GM19467 (cell line): ENCODE measurements around the gene MCOLN2.
A peak's percentile ranks its signal among the peaks of the same experiment; 100 is the strongest.
"Not testable (repeated sequence)": the region's sequence is repeated elsewhere in the genome, so short reads cannot be mapped to it uniquely, and the experiment has no call there.

Source experiments
- ATAC-seq: cut with Tn5 transposase; IDR thresholded peaks from one replicate; pipeline ENCODE4 v1.9.1; 2021; ENCODE audit warnings: mild to moderate bottlenecking, moderate library complexity; ENCODE audit not compliant: unreplicated experiment

The MCOLN2 gene

DNA sequence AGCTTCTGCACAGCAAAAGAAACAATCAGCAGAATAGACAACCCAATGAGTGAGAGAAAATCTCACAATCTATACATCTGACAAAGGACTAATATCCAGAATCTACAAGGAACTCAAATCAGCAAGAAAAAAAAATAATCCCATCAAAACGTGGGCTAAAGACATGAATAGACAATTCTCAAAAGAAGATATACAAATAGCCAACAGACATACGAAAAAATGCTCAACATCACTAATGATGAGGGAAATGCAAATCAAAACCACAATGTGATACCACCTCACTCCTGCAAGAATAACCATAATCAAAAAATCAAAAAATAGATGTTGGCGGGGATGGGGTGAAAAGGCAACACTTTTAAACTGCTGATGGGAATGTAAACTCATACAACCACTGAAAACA, 10.4 kb downstream of the MCOLN2 start:
- not testable (repeated sequence) for ATAC-seq

DNA sequence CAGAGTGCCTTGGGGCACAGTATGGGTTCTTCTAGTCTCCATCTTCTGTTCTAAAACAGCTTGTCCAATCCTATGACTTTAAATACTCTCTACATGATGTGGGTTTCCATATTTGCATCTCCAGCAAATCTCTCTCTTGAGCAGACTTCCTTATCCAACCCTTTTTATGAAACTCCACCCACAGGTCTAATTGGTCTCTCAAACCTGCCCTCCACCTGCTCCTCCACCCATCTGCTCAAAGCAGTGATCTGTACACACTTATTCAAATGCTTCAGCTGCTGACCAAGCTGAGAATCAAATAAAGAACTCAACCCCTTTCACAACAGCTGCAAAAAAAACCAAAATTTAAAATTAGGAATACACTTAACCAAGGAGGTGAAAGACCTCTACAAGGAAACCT, 11.5 kb downstream of the MCOLN2 start:
- no peak for ATAC-seq

DNA sequence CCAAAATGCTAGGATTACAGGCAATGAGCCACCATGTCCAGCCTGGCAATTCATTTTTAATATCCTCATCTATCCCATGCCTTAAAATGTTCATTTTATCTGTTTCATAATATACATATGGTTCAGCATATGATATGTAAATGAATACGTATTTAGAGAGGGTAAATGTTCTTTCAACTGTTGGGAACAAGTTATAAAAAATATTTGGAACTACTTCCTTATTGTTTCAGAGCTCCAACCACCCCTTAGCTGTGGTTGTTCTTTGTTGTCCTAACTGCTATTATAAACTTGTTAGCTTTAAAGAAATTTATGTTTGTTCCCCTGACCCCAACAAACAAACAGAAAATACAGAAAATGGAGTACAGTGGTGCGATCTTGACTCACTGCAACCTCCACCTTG, 14.5 kb downstream of the MCOLN2 start:
- ATAC-seq: no peak

GRCh38 chr1:84975035-84975434, 21.9 kb downstream of the MCOLN2 start:
- peak; percentile 34 for ATAC-seq

GRCh38 chr1:84973498-84974334, 23.2 kb downstream of the MCOLN2 start:
- peak; percentile 43 for ATAC-seq

DNA sequence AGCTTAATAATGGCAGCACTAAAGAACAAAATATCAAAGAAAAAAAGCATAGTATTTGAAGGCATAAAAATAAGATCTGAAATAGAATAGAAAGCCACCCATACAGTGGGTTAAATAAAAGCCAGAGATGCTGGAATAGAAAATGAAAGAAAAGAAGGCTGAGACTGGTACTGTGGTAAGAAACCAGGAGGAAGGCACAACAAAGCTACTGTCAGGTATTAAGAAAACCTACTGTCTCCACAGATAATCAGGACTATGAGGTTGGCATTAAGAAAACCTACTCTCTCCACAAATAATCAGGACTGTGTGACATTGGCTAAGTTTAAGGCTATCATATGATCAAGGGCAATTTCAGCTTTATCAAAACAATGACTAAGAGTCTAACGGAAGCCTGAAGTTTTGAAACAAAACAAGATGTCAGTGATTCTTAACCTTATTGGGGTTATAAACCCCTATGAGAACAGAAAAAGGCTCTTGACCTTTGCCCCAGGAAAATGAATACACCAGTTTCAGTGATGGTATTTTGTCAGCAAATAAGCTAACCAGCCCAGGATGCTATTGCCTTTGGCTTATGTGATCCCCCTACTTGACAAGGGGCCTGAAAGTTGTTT, 24.4 kb downstream of the MCOLN2 start:
- ATAC-seq: peak; percentile 35

GRCh38 chr1:84971957-84972356, 25.0 kb downstream of the MCOLN2 start:
- peak; percentile 31 for ATAC-seq

- ATAC-seq: no peak
Observed at GRCh38 chr1:84969489-84970250, 27.2 kb downstream of the MCOLN2 start.

GRCh38 chr1:84968865-84969264, 28.0 kb downstream of the MCOLN2 start:
- no peak for ATAC-seq

DNA sequence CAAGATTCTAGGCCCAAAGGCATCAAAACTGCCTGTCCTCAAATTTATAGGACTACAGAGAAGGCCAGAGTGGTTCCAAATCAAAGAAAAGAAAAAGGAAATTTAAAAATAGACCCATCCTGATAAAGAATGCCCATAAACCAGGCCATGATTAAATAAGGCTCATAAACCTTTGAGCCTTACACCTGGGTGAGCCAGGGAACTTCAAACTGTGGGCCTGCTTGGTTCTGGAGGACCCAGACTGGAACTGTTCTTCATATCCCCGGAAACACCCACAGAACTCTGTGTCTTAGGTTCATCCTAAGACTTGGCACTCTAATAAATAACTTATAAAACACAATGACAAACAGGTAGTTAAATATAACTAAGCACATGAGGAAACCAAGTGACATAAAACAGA, 28.8 kb downstream of the MCOLN2 start:
- ATAC-seq: no peak

DNA sequence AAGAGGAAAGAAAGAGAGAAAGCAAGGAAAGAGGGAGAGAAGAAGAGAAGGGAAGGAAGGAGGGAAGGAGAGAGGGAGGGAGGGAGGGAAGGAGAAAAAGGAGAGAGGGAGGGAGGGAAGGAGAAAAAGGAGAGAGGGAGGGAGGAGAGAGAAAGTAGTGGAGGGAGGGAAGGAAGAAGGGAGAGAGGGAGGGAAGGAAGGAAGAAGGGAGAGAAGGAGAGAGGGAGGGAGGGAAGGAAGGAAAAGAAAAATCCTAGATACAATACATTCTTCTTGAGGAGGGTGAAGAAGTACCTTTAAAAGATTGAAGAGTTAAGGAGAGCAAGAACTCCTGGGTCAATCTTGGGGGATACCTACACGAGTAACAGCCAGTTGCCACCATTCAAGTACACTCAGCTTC, 29.2 kb downstream of the MCOLN2 start:
- ATAC-seq: no peak

- ATAC-seq: no peak
Observed at GRCh38 chr1:84963021-84963420, 33.9 kb downstream of the MCOLN2 start.

- no peak for ATAC-seq
Observed at GRCh38 chr1:84961316-84961715, 35.6 kb downstream of the MCOLN2 start.

DNA sequence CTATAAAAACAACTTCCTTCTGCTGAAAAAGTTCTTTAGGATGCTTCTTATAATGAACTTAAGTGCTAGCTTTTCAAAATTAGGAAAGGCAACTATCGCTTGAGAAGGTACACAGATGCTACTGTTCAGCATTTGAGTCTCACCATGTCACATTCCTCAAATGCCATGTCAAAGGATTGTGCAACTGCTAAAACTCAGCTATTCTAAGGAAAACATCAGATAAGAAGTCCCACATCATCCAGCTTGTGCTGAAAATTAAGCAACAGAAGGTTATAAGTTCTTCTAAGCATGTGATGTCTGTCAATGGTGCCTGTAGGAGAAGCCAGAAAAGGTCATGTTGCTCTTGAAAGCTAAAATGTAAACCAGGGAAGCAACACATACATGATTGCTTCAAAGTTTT, 36.5 kb downstream of the MCOLN2 start:
- no peak for ATAC-seq

DNA sequence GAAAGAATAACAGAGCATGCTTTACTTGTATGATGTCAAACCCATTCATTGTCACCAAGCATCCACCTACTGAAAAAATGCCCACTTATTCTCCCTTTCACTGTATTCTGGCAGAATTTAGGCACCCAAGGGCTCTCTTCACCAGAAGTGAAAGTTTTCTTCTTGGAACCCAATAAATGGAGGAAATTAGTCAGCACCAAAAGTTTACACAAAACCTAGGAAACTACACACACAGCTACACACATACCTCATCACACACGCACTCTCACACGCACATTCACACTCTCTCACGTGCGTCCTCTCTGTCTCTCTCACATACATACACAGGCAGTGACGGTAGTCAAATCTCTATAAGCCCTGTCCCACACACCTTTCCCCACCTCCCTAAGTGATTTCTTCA, 37.6 kb downstream of the MCOLN2 start:
- ATAC-seq: peak; percentile 75

- ATAC-seq: no peak
Observed at GRCh38 chr1:84957966-84958365, 38.9 kb downstream of the MCOLN2 start.

- no peak for ATAC-seq
Observed at GRCh38 chr1:84956655-84957054, 40.3 kb downstream of the MCOLN2 start.

DNA sequence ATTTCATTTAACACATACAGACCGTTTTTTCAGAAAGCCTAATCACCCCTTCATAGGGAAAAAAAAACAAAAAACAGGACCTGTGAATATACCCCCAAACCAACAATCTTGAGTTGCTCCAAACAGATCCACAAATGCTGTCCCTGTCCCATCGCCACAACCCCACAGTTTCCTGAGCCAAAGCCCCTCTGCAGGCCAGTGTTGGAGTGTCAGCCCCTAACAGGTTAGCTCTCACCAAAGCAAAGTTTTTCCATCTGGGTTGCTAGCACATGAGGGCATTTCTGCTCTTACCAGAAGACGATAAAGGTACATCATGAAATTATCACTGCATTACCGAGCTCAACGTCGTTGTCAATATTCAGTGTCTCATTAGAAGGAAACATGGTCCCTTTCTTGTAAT, 40.8 kb downstream of the MCOLN2 start:
- ATAC-seq: no peak

GRCh38 chr1:84949664-84950063, 47.2 kb downstream of the MCOLN2 start:
- no peak for ATAC-seq

DNA sequence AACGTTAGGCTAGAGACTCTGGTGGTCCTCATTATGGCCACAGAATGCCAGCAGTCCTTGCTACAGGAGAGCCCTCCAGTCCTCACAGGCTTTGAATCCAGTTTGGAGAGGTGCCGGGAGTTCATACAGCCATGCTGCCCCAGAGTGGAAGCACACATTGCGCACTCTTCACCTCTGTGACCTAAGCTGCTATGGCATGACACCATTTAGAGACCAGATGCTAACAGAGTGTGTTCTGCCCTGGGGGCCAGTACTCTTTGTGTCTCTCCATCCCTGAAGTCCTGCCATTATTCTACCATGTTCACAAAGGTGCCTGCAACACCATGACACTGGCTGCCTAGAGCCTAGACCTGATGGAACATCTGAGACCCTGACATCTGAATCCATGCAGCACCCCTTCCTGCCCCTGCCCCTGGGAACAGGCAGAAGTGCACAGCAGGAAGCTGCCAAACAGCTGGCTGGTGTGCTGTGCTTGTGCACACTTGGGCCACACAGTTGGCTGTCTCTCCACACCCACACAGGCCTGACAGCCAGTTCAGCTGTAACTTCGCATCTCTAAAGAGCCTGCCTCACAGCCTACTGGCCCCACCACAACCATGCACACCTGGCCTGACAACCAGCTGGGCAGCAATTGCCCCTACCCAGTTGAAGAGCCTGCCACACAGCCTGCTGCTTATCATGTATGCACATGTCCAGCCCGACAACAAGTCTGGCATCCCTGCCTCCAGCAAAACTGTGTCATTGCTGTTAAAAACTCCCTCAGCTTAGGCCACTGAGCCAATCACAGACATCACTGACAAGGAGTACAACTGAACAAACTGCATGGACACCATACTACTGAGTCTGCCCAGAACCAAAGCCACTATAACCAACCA, 49.1 kb downstream of the MCOLN2 start:
- ATAC-seq: no peak

- ATAC-seq: no peak
Observed at GRCh38 chr1:84946631-84947030, 50.3 kb downstream of the MCOLN2 start.
